SKM-1 (cell line): ENCODE results near the gene U2AF2.

Source experiments
- DNase-seq: peaks from one replicate; lab custom pipeline; 2025; ENCODE audit not compliant: unreplicated experiment; lab: John Stamatoyannopoulos, UW

U2AF2 gene

GRCh38 chr19:55642153-55643002 lies 12.5 kb upstream of the U2AF2 start:
- no peak for DNase-seq

GRCh38 chr19:55643003-55643886 lies 11.6 kb upstream of the U2AF2 start, which contains the start of gene ZNF581:
Gene ZNF581 (plus strand): TSS chr19:55643649. CDS start chr19:55644572, 923 bp downstream.
- peak; percentile 5 for DNase-seq

- DNase-seq, result no peak
Measured at GRCh38 chr19:55643887-55644176, 11.0 kb upstream of the U2AF2 start.

- DNase-seq, result no peak
Measured at GRCh38 chr19:55644191-55644833, 10.5 kb upstream of the U2AF2 start.

GRCh38 chr19:55644842-55645511 lies 9.9 kb upstream of the U2AF2 start:
- DNase-seq, result no peak

GRCh38 chr19:55645512-55645881 lies 9.3 kb upstream of the U2AF2 start:
- DNase-seq, result no peak

- DNase-seq, result no peak
Measured at GRCh38 chr19:55646889-55647731, 7.7 kb upstream of the U2AF2 start.

- no peak for DNase-seq
Measured at GRCh38 chr19:55647732-55648584, 6.9 kb upstream of the U2AF2 start, which contains the start of gene CCDC106. Gene CCDC106 (plus strand): TSS chr19:55648212. CDS start chr19:55649047, 835 bp downstream.

- no peak for DNase-seq
Measured at GRCh38 chr19:55648585-55649267, 6.1 kb upstream of the U2AF2 start.

GRCh38 chr19:55649268-55650125 lies 5.3 kb upstream of the U2AF2 start:
- no peak for DNase-seq

GRCh38 chr19:55650126-55650557 lies 4.7 kb upstream of the U2AF2 start:
- DNase-seq, result no peak

GRCh38 chr19:55650602-55651230 lies 4.1 kb upstream of the U2AF2 start:
- DNase-seq, result no peak

GRCh38 chr19:55651236-55651635 lies 3.6 kb upstream of the U2AF2 start:
- DNase-seq, result no peak

- DNase-seq, result no peak
Measured at GRCh38 chr19:55652311-55653128, 2.3 kb upstream of the U2AF2 start.

- peak; percentile 64 for DNase-seq
Measured at GRCh38 chr19:55653651-55654322, 1.0 kb upstream of the U2AF2 start.
